HuH-7 (cell line): ENCODE results near the gene SLC44A1.

Source experiments
- DNase-seq: peaks from one replicate; pipeline ENCODE4 v3.0.0; 2011; ENCODE audit warnings: low spot score

SLC44A1 gene

DNA sequence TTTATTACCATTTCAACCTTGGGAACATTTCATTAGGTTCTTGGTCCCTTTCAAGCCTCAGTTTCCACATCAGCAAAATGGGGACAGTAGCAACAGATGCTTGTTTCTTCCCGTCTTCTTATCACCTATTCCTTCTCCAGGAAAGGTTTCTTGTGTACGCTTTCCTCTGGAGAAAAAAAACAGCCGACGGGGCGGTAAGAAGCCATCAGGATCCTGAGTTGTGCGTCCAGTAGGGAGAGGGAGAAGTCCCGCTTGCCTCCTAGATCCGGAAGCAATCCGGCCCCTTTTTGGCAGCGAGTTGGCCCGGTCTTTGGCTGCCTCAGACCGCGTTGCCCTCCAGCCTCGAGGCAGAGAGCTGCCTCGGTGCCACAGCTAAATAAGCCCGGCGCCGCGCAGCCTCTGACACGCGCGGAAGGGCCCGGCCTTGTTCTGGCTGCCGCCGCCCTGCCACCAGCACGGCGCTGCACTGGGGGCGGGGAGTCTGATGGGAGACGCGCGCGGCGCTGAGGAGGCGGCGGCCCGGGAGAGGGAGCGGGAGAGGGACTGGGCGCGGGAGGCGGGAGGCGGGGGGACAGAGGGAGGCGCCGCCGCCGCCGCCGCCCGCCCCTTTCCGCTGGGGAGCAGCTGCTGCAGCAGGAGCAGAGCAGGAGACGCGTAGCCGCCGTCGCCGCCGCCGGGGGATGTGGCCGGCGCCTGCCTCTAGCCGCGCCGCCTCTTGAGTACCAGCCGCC, at the start of gene SLC44A1:
Gene SLC44A1, plus strand, starts transcription at position 649 of the 731 bp plus-strand sequence. CDS start 218 bp downstream, outside the sequence.
- DNase-seq = peak; percentile 81

DNA sequence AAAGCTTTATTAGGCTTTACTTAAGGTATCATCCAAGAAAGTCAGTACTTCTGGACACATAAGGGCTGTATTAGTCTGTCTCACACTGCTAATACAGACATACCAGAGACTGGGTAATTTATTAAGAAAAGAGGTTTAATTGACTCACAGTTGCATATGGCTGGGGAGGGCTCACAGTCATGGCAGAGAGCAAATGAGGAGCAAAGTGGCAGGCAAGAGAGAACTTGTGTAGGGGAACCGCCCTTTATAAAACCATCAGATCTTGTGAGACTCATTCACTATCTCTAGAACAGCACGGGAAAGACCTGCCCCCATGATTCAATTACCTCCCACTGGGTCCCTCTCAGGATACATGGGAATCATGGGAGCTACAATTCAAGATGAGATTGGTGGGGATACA, 49.2 kb upstream of the SLC44A1 start:
- DNase-seq = no peak

DNA sequence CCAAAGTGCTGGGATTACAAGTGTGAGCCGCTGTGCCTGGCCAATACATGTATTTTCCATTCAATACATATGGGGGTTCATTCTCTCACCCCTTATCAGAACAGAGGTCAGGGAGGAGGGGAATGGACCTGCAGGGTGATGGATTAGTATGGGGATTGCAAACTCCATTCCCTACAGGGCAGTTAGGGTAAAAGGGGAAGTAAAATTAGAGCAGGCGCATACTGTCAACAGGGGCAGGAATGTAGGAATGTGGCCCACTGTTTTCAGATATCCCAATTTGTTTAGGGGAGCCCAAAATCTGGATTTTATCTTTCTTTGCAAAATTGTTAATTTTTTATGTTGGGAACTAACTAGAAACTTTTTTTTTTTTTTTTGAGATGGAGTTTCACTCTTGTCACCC, 46.4 kb upstream of the SLC44A1 start:
- DNase-seq = no peak

DNA sequence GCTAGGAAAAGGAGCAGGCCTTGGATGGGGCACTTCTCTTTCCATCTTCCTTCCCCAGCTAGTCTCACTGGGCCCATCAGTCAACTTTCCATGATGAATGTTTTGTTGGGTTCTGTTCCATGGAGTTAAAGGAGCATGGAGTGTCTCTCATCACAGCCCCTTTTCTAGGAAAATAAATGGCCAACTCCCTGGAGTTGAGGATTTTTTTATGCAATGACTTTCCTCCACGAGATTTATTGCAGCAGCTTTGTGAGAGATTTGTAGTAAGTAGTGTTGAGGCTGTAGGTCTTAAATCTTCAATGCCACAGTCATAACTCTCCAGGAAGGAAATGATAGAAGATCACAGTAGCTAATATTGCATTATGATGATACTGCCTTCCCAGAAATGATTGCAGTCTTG, 45.6 kb upstream of the SLC44A1 start:
- no peak for DNase-seq

DNA sequence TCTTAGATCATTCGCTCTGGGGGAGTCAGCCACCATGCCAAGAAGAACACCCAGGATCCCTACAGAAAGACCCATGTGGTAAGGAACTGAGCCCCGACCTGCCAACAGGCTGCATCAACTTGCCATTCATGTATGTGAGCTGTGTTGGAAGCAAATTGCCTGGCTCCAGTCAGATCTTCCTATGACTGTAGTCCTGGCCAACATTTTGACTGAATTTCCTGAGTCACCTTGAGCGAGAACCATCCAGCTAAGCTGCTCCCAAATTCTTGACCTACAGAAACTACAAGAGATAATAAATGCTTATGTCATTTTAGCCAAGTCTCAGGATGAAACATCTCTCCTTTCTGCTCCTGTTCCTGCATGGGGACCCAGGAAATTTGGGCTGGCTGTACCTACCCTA, 40.0 kb upstream of the SLC44A1 start:
- DNase-seq = no peak

DNA sequence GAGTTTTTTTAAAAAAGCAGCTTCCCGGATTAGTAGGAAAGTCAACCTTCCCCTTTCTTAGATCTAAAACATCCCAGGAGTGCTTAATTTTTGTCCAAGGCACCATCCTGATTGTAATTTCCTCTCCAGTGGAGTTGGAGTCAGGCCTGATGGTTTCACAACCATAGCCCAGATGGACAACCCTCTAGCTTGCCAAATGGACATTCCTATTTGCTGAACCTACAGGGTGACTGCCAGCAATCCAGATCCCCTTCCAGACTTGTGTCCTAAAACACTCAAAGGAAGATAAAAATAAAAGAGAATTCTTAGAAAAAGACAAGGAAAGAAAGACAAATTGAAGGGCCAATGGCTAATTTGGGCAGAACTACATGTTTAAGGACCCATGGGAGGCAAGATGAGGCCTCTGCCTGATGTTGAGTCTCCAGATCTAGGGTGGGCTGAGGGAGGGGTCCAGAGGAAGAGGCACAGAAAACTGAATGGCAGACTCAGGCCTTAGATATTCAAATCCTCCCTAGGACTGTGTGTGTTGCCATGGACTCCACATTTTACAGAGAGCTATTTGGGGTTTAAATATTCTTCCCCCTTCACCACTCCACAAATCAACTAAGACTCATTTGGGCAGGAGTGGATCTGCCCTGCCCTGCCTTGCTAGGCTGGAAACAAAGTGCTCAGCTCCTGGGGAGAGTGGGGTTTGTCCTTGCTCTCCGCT, 38.5 kb upstream of the SLC44A1 start:
- DNase-seq = no peak

DNA sequence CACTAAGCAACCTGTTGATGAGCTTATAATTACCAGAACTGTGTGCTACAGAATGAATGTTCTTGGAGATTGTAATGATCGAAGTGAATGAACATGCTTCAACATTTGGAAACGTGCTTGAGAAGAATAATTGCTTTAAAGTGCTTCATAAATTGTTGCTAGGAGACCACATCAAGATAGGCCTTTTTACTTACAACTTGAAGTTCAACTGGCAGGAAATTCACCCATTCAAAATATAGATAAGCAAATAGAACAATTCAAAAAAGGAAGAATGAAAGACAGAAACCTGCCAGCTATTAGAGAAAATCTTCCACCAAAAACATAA, 38.0 kb upstream of the SLC44A1 start:
- no peak for DNase-seq

DNA sequence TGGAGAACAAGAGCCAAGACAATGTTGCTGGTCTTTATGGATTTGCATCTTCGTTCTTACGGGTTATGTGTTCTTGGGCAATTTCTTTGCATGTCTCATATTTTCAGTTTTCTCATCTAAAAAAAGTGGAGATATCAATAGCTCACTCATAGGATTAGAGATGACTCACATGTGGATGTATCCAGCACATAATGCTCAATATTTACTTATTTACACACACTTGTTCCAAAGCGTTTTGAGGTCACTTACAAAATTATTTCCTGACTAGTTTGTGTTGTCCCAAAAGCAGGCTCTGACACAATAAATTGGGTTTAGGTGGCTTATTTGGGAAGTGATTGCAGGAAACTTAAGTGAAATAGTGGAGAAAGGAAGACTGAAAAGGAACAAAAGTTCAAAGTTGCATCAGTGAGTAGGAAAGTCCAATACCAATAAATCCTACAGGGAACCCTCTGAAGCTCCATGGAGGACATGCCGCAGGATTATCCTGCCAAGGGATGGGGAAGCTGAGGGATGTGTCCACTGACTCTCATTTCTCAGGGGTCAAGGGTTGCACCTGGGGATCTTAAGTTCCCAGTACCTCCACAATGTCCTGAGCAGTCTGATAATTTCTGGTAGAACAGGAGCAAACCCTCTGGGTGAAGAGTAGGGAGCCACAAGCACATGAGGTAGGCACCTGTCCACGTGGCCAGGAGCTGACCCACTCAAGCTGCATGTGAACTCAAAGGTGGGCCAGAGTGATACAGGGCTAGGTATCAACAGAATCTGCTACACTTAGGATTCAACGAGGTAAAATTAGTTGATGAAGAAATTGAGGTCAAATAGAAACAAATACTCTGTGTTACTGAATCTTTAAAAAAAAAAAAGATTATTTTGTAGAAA, 37.4 kb upstream of the SLC44A1 start:
- DNase-seq = peak; percentile 18

DNA sequence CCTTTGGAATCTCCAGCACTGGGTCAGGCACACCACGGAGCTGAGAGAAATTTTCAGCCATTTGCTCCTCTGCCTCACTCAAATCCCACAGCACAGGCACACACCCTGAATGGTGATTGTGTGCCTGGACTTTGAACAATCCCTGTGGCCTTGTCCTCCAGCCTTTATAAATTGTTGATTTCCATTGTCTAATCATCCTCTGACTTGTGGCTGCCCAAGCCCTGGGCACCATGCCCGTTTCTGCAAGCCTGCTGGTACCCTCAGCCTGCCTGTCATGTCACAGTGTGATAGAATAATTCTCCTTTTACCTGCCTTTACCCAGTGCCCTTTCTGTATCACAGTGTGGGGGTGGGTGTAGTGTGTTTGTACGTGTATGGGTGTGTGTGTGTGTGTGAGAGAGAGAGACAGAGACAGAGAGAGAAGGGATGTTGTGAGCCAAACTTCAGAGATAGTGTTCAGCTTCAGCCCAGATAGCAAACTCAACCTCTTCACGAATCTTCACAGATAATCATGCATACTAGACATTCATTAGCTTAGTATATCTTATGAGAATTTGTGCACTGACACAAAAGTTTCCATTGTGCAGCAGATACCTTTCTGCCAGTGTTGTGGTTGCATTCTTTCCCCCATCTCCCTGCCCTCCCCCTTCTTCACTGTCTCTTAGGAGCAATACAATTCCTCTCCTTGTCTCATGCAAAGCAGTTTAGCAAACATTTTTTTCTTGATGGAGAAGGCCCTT, 27.8 kb upstream of the SLC44A1 start:
- DNase-seq = no peak

DNA sequence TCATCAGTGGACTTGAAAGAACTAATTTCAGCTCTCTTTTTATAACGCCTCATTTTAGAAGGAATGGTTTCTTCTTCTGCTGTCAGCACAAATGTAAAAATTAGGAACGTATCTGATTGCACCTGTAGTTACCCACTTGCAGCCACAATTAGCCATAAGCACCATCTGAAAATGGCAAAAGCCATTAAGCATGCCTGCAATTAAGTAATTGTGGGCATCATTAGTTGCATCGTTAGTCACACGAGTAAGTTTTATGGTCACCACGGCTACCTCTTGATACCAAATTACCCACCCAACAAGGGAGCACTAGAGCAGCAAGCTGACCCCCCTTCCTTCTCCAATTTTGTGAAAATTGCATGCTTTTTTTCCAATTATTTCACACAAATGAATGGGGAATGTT, 25.8 kb upstream of the SLC44A1 start:
- no peak for DNase-seq

DNA sequence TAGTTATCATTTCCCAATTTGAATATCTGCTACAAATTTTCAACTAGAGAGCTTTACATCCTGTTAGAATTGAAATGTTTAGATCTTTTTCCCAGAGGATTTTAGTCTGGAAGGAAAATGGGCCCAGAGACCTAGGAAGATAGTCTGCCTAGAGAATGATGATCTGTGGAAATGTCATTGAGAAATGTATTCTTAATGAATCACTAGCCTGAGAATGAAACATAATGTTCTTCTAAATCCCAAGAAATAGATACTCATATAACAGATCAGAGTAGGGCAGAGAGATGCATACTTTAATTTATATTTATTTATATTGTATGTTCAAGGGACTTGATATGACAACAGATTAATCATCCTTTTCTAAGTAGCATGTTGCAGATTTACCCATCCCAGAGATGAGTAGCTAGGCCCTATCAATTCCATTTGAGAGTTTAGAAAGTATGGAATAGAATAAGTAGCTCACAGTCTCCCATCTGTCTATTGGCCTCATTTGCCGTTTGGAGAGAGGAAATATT, 25.1 kb upstream of the SLC44A1 start:
- DNase-seq = no peak

DNA sequence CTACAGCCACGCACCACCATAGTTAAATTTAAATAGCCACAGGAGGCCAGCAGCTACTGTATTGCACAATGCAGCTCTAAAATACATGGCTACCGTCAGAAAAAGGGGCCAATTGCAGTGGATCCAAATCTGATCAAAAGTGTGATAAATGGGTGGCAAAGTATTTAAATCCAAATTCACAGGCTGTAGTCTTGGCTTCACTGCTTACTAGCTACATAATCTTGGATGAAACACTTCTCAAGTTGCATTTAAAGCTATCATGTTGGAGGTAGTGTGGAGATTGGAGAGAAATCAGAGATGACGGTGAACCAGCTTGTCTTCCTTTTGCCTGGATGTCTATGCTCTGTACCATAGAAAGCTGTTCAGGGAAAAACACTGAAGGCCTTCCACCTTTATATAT, 24.0 kb upstream of the SLC44A1 start:
- no peak for DNase-seq

DNA sequence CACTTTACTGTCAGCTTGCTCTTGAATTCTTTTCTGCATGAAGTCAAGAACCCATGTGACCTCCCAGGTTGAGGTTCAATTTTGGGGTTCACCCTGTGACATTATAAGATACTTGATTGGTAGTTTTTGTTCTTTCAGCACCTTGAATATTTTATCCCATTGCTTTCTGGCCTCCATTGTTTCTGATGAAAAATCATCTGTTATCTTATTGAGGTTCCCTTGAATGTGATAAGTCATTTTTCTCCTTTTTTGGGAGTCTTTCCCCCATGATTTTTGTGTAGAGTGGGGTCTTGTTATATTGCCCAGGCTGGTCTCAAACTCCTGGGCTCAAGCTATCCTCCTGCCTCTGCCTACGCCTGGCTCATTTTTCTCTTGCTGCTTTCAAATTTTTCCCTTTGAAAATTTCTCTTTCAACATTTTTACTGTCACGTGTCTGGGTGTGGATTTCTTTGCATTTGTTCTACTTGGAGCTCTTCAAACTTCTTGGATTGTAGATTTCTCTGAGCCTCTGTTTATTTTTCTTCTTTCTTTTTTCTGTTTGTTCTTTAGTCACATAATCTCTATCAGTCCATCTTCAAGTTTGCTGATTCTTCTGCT, 20.8 kb upstream of the SLC44A1 start:
- DNase-seq = no peak

DNA sequence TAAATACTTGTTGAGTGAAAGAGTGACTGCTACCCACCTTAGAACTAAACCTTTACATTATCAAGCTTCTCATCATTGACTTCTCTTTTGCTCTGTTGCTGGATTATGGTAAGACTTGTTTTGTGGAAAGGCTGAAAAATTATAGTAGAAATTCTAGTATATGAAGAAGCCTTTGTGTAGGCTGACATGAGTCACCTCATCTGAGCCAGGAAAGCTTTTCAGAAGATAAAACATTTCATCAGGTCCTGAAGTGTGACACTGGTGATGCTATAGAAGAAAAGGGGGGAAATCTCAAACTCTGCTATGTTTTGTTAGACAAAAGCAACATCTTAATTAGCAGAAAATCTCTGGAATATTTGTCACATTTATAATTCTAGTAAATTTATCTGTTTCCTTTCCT, 18.4 kb upstream of the SLC44A1 start:
- DNase-seq = no peak

DNA sequence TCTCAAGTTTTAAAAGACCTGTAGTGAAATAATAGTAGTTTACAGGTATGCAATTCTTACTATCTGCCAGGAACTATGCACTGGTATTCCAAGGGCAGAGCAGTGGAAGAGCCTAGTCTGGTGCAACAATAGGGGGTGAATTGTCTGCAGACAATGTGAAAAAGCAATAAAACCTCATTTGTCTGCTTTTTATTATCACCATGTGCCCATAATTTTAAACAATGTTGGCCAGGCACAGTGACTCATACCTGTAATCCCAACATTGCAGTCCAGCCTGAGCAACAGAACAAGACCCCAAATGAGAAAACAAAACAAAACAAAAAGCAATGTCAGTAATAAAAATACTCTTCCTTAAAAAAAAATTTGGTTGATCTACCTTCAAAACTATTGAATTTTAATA, 12.2 kb upstream of the SLC44A1 start:
- DNase-seq = no peak

DNA sequence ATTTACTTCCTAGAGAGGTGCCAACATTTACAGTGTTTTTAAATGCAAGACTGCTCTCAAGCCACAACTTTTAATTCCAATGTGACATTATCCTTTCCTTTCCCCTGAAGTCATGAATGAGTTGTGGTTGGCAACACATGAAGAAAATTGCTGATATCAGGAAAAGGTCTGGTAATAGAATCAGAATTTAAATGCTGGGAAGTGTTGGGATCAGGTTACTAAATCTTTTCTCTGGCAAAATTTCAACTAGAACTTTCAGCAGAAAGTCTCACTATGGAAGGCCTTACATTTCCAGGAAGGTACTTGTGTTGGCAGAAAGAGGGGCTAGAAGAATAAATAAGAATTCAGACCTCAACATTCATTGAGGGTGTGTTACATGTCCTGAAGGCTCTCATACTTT, 10.6 kb upstream of the SLC44A1 start:
- no peak for DNase-seq

DNA sequence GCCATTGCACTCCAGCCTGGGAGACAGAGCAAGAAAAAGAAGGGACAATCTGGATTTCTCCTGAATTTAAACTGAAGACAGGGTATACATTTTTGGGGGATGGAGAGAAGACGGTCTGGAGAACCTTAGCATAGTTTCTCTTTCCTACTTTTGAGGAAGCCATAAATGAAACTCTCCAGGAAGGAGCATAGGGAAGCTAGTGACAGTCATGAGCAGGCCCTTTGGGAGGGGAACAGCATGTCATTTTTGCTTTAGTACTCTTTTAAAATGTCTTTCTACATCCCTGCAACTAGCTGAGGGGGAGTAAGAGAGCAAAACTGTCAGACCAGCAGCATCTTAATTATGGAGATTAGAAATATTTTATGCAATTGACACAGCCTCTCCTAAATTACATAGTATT, 8.2 kb upstream of the SLC44A1 start:
- DNase-seq = no peak

DNA sequence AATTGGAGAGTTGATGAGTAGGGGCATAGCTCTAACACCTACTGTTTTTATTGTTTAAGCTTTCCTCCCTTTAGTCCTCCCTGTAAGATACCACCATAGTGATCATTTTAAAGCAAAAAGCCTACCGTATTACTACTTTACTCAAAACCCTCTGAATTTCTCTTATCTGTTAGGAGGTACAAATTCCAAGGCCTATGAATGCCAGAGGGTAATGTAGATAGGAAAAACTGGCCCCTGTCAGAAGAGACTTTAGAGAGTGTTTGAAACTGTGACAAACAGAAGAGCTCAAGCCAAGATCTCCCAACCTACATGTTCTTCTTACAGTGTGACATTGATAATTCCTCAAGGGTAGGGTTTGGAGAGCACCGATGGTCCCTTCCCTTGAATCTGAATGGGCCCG, 7.2 kb upstream of the SLC44A1 start:
- no peak for DNase-seq

DNA sequence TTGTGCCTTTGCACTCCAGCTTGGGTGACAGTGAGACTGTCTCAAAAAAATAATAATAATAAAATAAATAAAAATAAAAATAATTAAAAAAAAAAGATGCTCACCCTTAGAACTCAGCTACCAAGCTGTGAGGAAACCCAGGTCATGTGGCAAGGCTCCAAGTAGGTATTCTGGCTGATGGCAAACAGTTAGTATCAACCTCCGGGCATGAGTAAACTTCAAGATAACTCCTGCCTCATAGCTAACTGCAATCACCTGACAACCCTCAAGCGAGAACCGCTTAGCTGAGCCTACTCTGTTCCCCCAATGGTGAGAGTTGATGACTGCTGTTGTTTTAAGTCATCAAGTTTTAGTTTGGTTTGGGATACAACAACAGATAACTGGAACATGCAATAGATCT, 6.1 kb upstream of the SLC44A1 start:
- DNase-seq = no peak

DNA sequence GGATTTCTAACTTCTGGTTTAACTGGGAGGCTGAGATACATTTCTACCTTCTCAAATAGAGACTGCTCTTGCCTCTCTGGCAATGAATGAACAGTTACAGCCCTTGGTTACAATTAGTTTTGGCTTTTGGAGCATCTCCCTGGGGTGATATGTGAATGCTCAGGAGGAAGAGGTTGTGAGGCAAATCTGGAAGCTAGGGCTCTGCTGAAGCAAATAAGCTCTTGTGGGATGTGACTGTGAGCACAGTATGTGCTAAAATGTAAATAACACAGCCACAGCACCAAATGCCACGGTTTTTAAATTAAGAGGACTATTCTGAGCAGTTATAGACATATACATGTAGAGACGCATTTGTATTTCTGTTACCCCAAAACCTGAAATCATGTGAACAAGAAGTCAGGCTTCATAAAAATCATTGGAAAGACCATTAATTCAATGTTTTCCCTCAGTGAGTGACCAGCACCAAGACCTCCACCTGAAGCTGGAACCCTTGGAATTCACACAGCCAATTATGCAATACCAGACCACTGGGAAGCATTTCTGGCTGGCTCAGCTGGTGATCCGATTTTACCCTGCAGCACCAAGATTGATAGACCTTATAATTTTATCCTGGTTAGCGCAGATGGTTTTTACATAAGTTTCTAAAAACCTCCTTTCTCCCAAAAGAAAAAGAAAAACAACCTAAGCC, 3.0 kb upstream of the SLC44A1 start:
- no peak for DNase-seq

DNA sequence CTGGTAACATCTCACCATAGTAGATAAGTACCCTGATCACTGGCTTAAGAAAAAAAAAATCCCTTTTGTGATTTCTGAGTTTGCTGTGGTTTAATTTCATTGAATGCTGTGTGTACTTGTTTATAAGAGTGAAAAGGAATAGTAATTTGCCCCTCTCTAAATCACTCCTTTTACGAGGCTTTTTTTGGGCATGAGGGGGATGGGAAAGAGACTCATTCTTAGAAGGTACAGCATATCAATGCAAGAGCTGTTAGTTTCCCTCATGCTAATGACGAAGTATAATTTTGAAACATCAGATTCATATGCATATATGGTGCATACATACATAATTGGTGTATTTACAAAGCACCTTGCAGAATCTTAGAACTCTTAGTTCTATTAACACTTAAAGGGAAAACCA, 2.4 kb upstream of the SLC44A1 start:
- DNase-seq = no peak
